GM23338 (cell line): Measurements from ENCODE around the gene ETHE1. TPM values are rescaled to one million over a fixed set of nuclear protein-coding genes. Genes with fewer than 3 reads are reported as not detected.

Experiments used
- ATAC-seq: fragments of 200-7000 bp; cut with Tn5 transposase; 3 replicates; pipeline ENCODE4 v1.9.1; 2020
- DNase-seq: peaks from one replicate; pipeline ENCODE4 v3.0.0-alpha.2; 2015; ENCODE audit warnings: low spot score
- H2AFZ ChIP-seq: fragments of 200-600 bp; sonication (generic); 2 replicates; pipeline ENCODE4 v1.8.0; 2016; ENCODE audit warnings: antibody characterized with exemption, mild to moderate bottlenecking, moderate library complexity
- H3F3A ChIP-seq: fragments of 200-600 bp; sonication (generic); replicated peaks from 2 replicates; pipeline ENCODE4 v1.8.0; 2017; ENCODE audit warnings: antibody characterized with exemption, mixed run types, low read depth
- H3K27ac ChIP-seq: fragments of 200-600 bp; sonication (generic); 2 replicates; pipeline ENCODE4 v1.6.1; 2016; ENCODE audit warnings: low read depth
- H3K27me3 ChIP-seq: fragments of 200-600 bp; sonication (generic); 2 replicates; pipeline ENCODE4 v1.8.0; 2016; ENCODE audit warnings: mild to moderate bottlenecking, mixed run types, moderate library complexity; ENCODE audit not compliant: insufficient read depth
- H3K36me3 ChIP-seq: fragments of 200-600 bp; sonication (generic); 2 replicates; pipeline ENCODE4 v1.8.0; 2016; ENCODE audit warnings: mild to moderate bottlenecking; ENCODE audit not compliant: insufficient read depth
- H3K4me1 ChIP-seq: fragments of 200-600 bp; sonication (generic); 2 replicates; pipeline ENCODE4 v1.8.0; 2016; ENCODE audit warnings: mild to moderate bottlenecking, moderate library complexity; ENCODE audit not compliant: insufficient read depth
- H3K4me2 ChIP-seq: fragments of 200-600 bp; sonication (generic); 2 replicates; pipeline ENCODE4 v1.7.1; 2017; ENCODE audit warnings: mixed run types
- H3K4me3 ChIP-seq: fragments of 200-600 bp; sonication (generic); 2 replicates; pipeline ENCODE4 v1.6.1; 2016; ENCODE audit warnings: mixed run types
- H3K79me2 ChIP-seq: fragments of 200-600 bp; sonication (generic); replicated peaks from 2 replicates; pipeline ENCODE4 v1.8.0; 2017; ENCODE audit warnings: mild to moderate bottlenecking; ENCODE audit not compliant: insufficient read depth
- H3K9me2 ChIP-seq: fragments of 200-600 bp; sonication (generic); 2 replicates; pipeline ENCODE4 v1.8.0; 2017; ENCODE audit not compliant: insufficient read depth
- H4K20me1 ChIP-seq: fragments of 200-600 bp; sonication (generic); replicated peaks from 2 replicates; pipeline ENCODE4 v1.8.0; 2017; ENCODE audit warnings: mild to moderate bottlenecking; ENCODE audit not compliant: insufficient read depth
- H3K27ac Mint-ChIP-seq: 2 replicates; pipeline ENCODE4 v1.8.0; 2020; ENCODE audit warnings: inconsistent platforms, mild to moderate bottlenecking, moderate library complexity, mixed read lengths
- H3K27me3 Mint-ChIP-seq: 3 replicates; pipeline ENCODE4 v1.8.0; 2022; ENCODE audit warnings: low read depth, mild to moderate bottlenecking, moderate library complexity, mixed read lengths, inconsistent platforms; ENCODE audit not compliant: insufficient read depth, poor library complexity
- H3K36me3 Mint-ChIP-seq: 3 replicates; pipeline ENCODE4 v1.8.0; 2021; ENCODE audit warnings: low read depth, mild to moderate bottlenecking, inconsistent platforms, moderate library complexity, mixed read lengths
- H3K4me1 Mint-ChIP-seq: 3 replicates; pipeline ENCODE4 v1.8.0; 2020; ENCODE audit warnings: mild to moderate bottlenecking, inconsistent platforms, mixed read lengths
- H3K4me3 Mint-ChIP-seq: 3 replicates; pipeline ENCODE4 v1.8.0; 2021; ENCODE audit warnings: moderate library complexity, mild to moderate bottlenecking, inconsistent platforms, mixed read lengths
- H3K9me3 Mint-ChIP-seq: 3 replicates; pipeline ENCODE4 v1.8.0; 2020; ENCODE audit warnings: moderate library complexity, mild to moderate bottlenecking, inconsistent platforms, mixed read lengths
- CREB1 ChIP-seq: fragments of 250-450 bp; sonication (Bioruptor Pico); IDR thresholded peaks from 2 replicates; pipeline ENCODE4 v1.5.0; 2020; ENCODE audit warnings: low read depth, mild to moderate bottlenecking, moderate library complexity
- polyA plus RNA-seq: library from polyadenylated mRNA; unstranded; fragments of >200 nt; fragmentation: Nextera tagmentation; extraction: Ambion mirVana; gene quantifications from 2 replicates; pipeline ENCODE4 v1.2.1, GENCODE V29; 2016
- total RNA-seq: library from RNA; depleted of rRNA; stranded (reverse); fragments of >200 nt; shearing (Covaris generic); gene quantifications from 2 replicates; pipeline ENCODE4 v1.2.3, GENCODE V29; 2014
- TF ChIP-seq, protein P1 (sequence below): IDR thresholded peaks from one replicate; pipeline ENCODE4 v1.6.1; 2018; ENCODE audit warnings: antibody characterized with exemption; ENCODE audit not compliant: unreplicated experiment
- TF ChIP-seq, protein P2 (sequence below): IDR thresholded peaks from 2 replicates; pipeline ENCODE4 v1.6.1; 2016; ENCODE audit warnings: antibody characterized with exemption
- TF ChIP-seq, protein P3 (sequence below): fragments of 250-450 bp; sonication (Bioruptor Pico); IDR thresholded peaks from 2 replicates; pipeline ENCODE4 v1.5.0; 2020; ENCODE audit warnings: mild to moderate bottlenecking, moderate library complexity

Gene ETHE1
- total and polyA plus RNA-seq, 2 experiments from 2014 or later, result 11.1 to 25.5 TPM

DNA sequence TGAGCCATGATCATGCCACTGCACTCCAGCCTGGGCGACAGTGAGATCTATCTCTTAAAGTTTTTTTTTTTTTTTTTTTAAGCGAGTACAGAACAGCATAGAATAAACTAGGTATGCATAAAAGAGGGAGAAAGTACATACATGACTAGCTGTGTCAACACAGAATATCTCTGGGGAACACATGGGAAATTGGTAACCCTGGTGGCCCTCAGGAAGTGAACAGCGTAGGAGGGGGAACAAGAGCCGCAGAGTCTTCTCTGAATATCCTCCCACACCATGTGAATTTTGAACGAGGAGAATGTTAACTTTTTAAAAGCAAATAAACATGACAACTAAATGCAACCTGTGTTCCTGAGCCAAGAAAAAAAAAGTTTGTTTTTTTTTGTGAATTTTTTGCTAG, 37.7 kb downstream of the ETHE1 start:
- Mint-ChIP-seq H3K27ac (no peak overlapping the region), H3K36me3 (no peaks in the 10 kb centered on the region), H3K9me3 (no peaks in the 10 kb centered on the region), H3K27me3 (peaks cover 1% of the 10 kb centered on the region), H3K4me3 (no peak overlapping the region), H3K4me1 (0 out of 3 replicates have a peak, but pooled peaks cover under 1% of the 10 kb centered on the region)
- H3K4me3 ChIP-seq, result no peak overlapping the region
- no peaks in the 10 kb centered on the region for H3F3A ChIP-seq
- no peak overlapping the region for H3K27ac ChIP-seq
- H3K4me2 ChIP-seq, result no peak overlapping the region
- no peak for DNase-seq
- H3K36me3 ChIP-seq, result no peaks in the 10 kb centered on the region
- TF ChIP-seq, protein P1, sequence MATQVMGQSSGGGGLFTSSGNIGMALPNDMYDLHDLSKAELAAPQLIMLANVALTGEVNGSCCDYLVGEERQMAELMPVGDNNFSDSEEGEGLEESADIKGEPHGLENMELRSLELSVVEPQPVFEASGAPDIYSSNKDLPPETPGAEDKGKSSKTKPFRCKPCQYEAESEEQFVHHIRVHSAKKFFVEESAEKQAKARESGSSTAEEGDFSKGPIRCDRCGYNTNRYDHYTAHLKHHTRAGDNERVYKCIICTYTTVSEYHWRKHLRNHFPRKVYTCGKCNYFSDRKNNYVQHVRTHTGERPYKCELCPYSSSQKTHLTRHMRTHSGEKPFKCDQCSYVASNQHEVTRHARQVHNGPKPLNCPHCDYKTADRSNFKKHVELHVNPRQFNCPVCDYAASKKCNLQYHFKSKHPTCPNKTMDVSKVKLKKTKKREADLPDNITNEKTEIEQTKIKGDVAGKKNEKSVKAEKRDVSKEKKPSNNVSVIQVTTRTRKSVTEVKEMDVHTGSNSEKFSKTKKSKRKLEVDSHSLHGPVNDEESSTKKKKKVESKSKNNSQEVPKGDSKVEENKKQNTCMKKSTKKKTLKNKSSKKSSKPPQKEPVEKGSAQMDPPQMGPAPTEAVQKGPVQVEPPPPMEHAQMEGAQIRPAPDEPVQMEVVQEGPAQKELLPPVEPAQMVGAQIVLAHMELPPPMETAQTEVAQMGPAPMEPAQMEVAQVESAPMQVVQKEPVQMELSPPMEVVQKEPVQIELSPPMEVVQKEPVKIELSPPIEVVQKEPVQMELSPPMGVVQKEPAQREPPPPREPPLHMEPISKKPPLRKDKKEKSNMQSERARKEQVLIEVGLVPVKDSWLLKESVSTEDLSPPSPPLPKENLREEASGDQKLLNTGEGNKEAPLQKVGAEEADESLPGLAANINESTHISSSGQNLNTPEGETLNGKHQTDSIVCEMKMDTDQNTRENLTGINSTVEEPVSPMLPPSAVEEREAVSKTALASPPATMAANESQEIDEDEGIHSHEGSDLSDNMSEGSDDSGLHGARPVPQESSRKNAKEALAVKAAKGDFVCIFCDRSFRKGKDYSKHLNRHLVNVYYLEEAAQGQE, result no peak
- TF ChIP-seq, protein P2, sequence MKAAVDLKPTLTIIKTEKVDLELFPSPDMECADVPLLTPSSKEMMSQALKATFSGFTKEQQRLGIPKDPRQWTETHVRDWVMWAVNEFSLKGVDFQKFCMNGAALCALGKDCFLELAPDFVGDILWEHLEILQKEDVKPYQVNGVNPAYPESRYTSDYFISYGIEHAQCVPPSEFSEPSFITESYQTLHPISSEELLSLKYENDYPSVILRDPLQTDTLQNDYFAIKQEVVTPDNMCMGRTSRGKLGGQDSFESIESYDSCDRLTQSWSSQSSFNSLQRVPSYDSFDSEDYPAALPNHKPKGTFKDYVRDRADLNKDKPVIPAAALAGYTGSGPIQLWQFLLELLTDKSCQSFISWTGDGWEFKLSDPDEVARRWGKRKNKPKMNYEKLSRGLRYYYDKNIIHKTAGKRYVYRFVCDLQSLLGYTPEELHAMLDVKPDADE, result no peak
- TF ChIP-seq, protein P3, sequence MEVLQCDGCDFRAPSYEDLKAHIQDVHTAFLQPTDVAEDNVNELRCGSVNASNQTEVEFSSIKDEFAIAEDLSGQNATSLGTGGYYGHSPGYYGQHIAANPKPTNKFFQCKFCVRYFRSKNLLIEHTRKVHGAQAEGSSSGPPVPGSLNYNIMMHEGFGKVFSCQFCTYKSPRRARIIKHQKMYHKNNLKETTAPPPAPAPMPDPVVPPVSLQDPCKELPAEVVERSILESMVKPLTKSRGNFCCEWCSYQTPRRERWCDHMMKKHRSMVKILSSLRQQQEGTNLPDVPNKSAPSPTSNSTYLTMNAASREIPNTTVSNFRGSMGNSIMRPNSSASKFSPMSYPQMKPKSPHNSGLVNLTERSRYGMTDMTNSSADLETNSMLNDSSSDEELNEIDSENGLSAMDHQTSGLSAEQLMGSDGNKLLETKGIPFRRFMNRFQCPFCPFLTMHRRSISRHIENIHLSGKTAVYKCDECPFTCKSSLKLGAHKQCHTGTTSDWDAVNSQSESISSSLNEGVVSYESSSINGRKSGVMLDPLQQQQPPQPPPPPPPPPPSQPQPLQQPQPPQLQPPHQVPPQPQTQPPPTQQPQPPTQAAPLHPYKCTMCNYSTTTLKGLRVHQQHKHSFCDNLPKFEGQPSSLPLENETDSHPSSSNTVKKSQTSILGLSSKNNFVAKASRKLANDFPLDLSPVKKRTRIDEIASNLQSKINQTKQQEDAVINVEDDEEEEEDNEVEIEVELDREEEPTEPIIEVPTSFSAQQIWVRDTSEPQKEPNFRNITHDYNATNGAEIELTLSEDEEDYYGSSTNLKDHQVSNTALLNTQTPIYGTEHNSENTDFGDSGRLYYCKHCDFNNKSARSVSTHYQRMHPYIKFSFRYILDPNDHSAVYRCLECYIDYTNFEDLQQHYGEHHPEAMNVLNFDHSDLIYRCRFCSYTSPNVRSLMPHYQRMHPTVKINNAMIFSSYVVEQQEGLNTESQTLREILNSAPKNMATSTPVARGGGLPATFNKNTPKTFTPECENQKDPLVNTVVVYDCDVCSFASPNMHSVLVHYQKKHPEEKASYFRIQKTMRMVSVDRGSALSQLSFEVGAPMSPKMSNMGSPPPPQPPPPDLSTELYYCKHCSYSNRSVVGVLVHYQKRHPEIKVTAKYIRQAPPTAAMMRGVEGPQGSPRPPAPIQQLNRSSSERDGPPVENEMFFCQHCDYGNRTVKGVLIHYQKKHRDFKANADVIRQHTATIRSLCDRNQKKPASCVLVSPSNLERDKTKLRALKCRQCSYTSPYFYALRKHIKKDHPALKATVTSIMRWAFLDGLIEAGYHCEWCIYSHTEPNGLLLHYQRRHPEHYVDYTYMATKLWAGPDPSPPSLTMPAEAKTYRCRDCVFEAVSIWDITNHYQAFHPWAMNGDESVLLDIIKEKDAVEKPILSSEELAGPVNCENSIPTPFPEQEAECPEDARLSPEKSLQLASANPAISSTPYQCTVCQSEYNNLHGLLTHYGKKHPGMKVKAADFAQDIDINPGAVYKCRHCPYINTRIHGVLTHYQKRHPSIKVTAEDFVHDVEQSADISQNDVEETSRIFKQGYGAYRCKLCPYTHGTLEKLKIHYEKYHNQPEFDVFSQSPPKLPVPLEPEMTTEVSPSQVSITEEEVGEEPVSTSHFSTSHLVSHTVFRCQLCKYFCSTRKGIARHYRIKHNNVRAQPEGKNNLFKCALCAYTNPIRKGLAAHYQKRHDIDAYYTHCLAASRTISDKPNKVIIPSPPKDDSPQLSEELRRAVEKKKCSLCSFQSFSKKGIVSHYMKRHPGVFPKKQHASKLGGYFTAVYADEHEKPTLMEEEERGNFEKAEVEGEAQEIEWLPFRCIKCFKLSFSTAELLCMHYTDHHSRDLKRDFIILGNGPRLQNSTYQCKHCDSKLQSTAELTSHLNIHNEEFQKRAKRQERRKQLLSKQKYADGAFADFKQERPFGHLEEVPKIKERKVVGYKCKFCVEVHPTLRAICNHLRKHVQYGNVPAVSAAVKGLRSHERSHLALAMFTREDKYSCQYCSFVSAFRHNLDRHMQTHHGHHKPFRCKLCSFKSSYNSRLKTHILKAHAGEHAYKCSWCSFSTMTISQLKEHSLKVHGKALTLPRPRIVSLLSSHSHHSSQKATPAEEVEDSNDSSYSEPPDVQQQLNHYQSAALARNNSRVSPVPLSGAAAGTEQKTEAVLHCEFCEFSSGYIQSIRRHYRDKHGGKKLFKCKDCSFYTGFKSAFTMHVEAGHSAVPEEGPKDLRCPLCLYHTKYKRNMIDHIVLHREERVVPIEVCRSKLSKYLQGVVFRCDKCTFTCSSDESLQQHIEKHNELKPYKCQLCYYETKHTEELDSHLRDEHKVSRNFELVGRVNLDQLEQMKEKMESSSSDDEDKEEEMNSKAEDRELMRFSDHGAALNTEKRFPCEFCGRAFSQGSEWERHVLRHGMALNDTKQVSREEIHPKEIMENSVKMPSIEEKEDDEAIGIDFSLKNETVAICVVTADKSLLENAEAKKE (CRISPR knock-in tag), result no peak
- TF ChIP-seq CREB1 (CRISPR knock-in tag), result no peak
- H2AFZ ChIP-seq, result no peak overlapping the region
- H3K4me1 ChIP-seq, result no peaks in the 10 kb centered on the region
- H3K27me3 ChIP-seq, result no peaks in the 10 kb centered on the region
- H4K20me1 ChIP-seq, result 0 out of 2 replicates have a peak, but pooled peaks cover 1% of the 10 kb centered on the region
- H3K9me2 ChIP-seq, result no peaks in the 10 kb centered on the region
- no peaks in the 10 kb centered on the region for H3K79me2 ChIP-seq
- no peak for ATAC-seq
